GM10266 (cell line): ENCODE measurements around the gene SNAI3.

ENCODE experiments used
- DNase-seq: peaks from one replicate; pipeline ENCODE4 v3.0.0; 2012; ENCODE audit errors: extremely low spot score
- TF ChIP-seq, protein P1 (sequence below): IDR thresholded peaks from 2 replicates; pipeline ENCODE4 v1.5.1; 2012; ENCODE audit warnings: mild to moderate bottlenecking, low read depth; ENCODE audit not compliant: control insufficient read depth, insufficient read depth; ENCODE audit errors: missing control alignments

Gene SNAI3

DNA sequence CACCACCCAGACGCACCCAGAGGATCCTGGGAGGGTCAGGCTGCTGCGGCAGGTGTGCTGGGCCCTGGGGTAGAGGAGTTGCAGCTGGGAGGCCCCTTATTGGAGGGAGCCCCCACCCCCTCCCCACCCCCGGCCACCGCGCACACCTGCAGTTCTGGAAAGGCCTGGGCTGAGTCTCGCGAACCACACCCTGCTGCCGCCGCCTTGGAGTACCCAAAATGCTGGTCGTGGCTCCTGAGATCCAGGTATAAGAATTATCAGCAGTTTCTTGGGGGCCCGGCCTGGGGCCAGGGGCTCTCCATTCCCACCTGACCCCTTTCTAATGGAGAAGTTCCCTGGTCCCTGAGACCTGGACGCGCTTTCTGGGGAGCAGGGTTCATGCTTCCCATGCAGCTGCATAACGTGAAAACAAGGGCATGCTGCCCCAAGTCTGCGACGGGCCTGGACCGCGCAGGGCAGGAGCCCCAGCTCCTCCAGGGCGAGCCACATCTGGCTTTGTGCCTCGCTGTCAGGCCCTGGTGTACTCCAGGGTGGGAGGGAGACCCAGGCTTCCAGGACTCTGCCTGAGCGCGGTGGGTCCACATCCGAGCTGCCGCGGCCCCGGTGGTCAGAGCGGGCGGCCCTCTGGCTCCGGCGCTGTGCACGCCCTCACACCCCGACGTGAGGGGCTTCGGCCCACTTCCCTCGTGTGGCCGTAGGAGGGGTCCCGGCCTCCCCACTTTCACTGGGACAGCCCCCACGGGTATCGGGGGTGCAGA is 7.3 kb upstream of the SNAI3 start:
- no peak for DNase-seq
- TF ChIP-seq, protein P1, sequence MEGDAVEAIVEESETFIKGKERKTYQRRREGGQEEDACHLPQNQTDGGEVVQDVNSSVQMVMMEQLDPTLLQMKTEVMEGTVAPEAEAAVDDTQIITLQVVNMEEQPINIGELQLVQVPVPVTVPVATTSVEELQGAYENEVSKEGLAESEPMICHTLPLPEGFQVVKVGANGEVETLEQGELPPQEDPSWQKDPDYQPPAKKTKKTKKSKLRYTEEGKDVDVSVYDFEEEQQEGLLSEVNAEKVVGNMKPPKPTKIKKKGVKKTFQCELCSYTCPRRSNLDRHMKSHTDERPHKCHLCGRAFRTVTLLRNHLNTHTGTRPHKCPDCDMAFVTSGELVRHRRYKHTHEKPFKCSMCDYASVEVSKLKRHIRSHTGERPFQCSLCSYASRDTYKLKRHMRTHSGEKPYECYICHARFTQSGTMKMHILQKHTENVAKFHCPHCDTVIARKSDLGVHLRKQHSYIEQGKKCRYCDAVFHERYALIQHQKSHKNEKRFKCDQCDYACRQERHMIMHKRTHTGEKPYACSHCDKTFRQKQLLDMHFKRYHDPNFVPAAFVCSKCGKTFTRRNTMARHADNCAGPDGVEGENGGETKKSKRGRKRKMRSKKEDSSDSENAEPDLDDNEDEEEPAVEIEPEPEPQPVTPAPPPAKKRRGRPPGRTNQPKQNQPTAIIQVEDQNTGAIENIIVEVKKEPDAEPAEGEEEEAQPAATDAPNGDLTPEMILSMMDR, result no peak

GRCh38 chr16:88692861-88693260 is 6.6 kb upstream of the SNAI3 start:
- TF ChIP-seq, protein P1, result no peak
- DNase-seq, result no peak

DNA sequence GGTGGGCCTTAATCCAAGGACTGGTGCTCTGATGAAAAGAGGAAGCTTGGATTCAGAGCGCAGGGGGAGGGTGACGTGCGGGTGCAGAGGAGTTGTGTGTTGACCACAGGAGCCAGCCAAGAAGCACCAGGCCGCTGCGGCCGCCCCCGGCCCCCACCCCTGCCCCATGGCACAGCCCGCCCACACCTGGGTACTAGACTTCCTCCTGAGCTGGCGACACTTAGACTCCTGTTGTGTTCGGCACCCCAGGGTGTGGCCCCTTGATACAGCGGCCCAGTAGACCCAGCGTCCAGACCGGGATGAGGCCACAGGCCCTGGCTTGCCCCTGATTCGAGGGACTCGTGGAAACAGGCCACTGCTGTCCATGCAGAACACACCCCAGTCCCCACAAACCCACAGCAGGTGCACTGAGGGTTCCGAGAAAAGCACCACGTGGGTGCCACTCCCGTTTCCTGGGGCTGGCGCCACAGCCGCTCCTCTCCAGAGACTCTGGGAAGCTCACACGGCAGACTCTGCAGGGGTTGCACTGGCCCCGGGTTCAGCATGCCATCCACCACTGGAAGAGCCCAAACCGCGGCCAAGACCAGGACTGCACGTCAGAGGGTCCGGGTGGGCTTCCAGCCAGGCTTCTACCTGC is 5.7 kb upstream of the SNAI3 start:
- no peak for DNase-seq
- TF ChIP-seq, protein P1, result no peak

DNA sequence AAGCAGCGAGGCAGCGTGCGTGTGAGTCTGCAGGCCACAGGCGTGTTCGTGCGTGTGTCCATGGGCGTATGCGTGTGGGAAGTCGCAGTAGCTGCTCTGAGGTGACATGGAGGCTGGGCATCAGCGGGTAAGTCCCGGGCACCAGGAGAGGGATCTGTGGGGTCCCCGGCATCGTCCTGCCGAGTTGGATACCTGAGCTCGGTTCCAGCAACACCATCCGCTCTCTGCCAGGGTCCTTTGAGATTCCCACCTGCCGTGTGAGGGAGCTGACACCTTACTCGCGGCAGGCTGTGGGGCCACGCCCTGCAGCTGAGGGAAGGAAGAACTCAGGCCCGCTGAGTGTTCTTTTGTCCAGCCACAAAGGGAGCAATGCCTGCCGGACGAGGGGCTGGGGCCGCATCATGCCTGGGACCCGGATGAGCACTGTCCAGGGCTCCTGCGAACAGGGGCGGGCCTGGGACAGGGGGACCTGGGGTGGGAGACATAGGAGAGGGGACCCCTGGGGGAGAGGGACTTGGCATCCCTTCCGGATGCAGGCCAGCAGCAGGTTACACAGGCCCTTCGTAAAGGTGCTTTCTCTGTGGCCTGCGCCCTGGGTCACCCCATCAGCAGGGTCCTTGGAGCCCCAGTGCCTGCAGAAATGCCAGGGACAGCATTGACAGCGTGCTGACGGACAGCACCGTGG is 5.0 kb upstream of the SNAI3 start:
- DNase-seq, result no peak
- TF ChIP-seq, protein P1, result no peak

GRCh38 chr16:88690341-88691128 is 4.2 kb upstream of the SNAI3 start:
- no peak for DNase-seq
- TF ChIP-seq, protein P1, result no peak

- TF ChIP-seq, protein P1, result no peak
- DNase-seq, result no peak
These were observed 1.9 kb upstream of the SNAI3 start for GRCh38 chr16:88688013-88688778.
